ENCODE data around the gene RBM48. TPM values are rescaled to one million over a fixed set of nuclear protein-coding genes. Genes with fewer than 3 reads are reported as not detected.
"Not testable (repeated sequence)": the region's sequence is repeated elsewhere in the genome, so short reads cannot be mapped to it uniquely, and the experiment has no call there.

Gene RBM48
- polyA plus RNA-seq, 3 donors = 17.9 to 20.1 (median 18.1) TPM

GRCh38 chr7:92543542-92543941 is 14.9 kb downstream of the RBM48 start:
- DNase-seq (ENCODE audit: low read depth in 3 of 3, low spot score in 2 of 3) = not testable (repeated sequence)

GRCh38 chr7:92545116-92545515 is 16.5 kb downstream of the RBM48 start:
- not testable (repeated sequence) for DNase-seq (ENCODE audit: low read depth in 3 of 3, low spot score in 2 of 3)

- no peak for DNase-seq (ENCODE audit: low read depth in 3 of 3, low spot score in 2 of 3)
Observed at GRCh38 chr7:92546856-92547497, 18.4 kb downstream of the RBM48 start.

- no peak for DNase-seq (ENCODE audit: low read depth in 3 of 3, low spot score in 2 of 3)
Observed at GRCh38 chr7:92547579-92547978, 19.0 kb downstream of the RBM48 start.

GRCh38 chr7:92550194-92550593 is 21.6 kb downstream of the RBM48 start:
- no peak for DNase-seq (ENCODE audit: low read depth in 3 of 3, low spot score in 2 of 3)

- DNase-seq (ENCODE audit: low read depth in 3 of 3, low spot score in 2 of 3) = no peak
Observed at GRCh38 chr7:92557249-92557648, 28.7 kb downstream of the RBM48 start.

GRCh38 chr7:92557808-92558362 is 29.3 kb downstream of the RBM48 start:
- no peak for DNase-seq (ENCODE audit: low read depth in 3 of 3, low spot score in 2 of 3)

GRCh38 chr7:92560602-92561001 is 32.0 kb downstream of the RBM48 start:
- no peak for DNase-seq (ENCODE audit: low read depth in 3 of 3, low spot score in 2 of 3)

GRCh38 chr7:92563345-92563744 is 34.8 kb downstream of the RBM48 start:
- no peak for DNase-seq (ENCODE audit: low read depth in 3 of 3, low spot score in 2 of 3)

- no peak for DNase-seq (ENCODE audit: low read depth in 3 of 3, low spot score in 2 of 3)
Observed at GRCh38 chr7:92567460-92567859, 38.9 kb downstream of the RBM48 start.

GRCh38 chr7:92569137-92569536 is 40.5 kb downstream of the RBM48 start:
- no peak for DNase-seq (ENCODE audit: low read depth in 3 of 3, low spot score in 2 of 3)

- DNase-seq (ENCODE audit: low read depth in 3 of 3, low spot score in 2 of 3) = no peak
Observed at GRCh38 chr7:92576296-92576695, 47.7 kb downstream of the RBM48 start.

GRCh38 chr7:92582948-92583347 is 54.4 kb downstream of the RBM48 start:
- no peak for DNase-seq (ENCODE audit: low read depth in 3 of 3, low spot score in 2 of 3)

- DNase-seq (ENCODE audit: low read depth in 3 of 3, low spot score in 2 of 3) = no peak
Observed at GRCh38 chr7:92584953-92585352, 56.4 kb downstream of the RBM48 start.

- DNase-seq (ENCODE audit: low read depth in 3 of 3, low spot score in 2 of 3) = no peak
Observed at GRCh38 chr7:92586403-92586802, 57.8 kb downstream of the RBM48 start.

GRCh38 chr7:92586841-92587240 is 58.2 kb downstream of the RBM48 start:
- no peak for DNase-seq (ENCODE audit: low read depth in 3 of 3, low spot score in 2 of 3)

Other genes with a start within 250 kb of the RBM48 start
- 10 to 100 TPM; 32.3 to 36.3 (median 34.5) TPM for gene GATAD1, start 81.3 kb upstream of the RBM48 start, polyA plus RNA-seq (ENCODE audit: insufficient read length in 3 of 3)
- under 1 TPM; 0.55 to 0.74 (median 0.58) TPM for gene ERVW-1, start 50.8 kb upstream of the RBM48 start, polyA plus RNA-seq (ENCODE audit: insufficient read length in 3 of 3)
- 10 to 100 TPM; 33.1 to 37.8 (median 34.0) TPM for gene PEX1, start 275 bp upstream of the RBM48 start, polyA plus RNA-seq (ENCODE audit: insufficient read length in 3 of 3)
- 10 to 100 TPM; 45.1 to 54.2 (median 46.2) TPM for gene FAM133B, start 61.6 kb downstream of the RBM48 start, polyA plus RNA-seq (ENCODE audit: insufficient read length in 3 of 3)